ENCODE results near the gene KLRF2. TPM values are rescaled to one million over a fixed set of nuclear protein-coding genes. Genes with fewer than 3 reads are reported as not detected.

KLRF2 gene
- total RNA-seq, 2 donors from 2014 or later, result not detected

DNA sequence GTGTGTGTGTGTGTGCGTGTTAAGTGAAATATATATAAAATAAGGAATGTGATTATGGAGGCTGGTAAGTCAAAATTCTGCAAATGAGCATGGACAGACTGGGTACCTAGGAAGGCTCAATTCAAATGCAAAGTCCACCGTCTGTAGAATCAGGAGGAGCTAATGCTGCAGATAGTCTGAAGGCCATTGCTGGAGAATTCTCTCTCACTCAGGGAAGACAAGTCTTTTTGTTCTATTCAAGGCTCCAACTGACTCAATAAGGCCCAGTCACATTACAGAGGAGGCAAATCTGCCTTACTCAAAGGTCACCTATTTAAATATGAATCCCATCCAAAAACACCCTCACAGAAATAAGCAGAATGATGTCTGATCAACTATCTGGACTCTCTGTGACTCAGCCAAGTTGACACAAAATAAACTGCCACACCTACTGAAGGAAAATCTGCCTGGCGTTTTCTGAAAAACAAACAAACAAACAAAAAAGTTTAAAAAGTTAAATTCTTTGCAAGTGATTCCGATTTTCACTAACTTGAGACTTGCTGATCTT, 684 bp upstream of the KLRF2 start:
- no peak overlapping the region for H3K4me3 Mint-ChIP-seq
- no peaks in the 10 kb centered on the region for H3K36me3 ChIP-seq (ENCODE audit: control insufficient read depth, insufficient read depth, low read length)
- no peak overlapping the region for H3K4me3 ChIP-seq (ENCODE audit: low read length)
- H3K27me3 Mint-ChIP-seq (ENCODE audit: insufficient read depth), result no peaks in the 10 kb centered on the region
- H3K27ac Mint-ChIP-seq, result no peak overlapping the region
- H3K27me3 ChIP-seq (ENCODE audit: control insufficient read depth, insufficient read depth, low read length, poor library complexity, severe bottlenecking), result no peaks in the 10 kb centered on the region
- H3K4me1 Mint-ChIP-seq, result no peaks in the 10 kb centered on the region
- DNase-seq, result no peak
- no peaks in the 10 kb centered on the region for H3K4me1 ChIP-seq (ENCODE audit: control insufficient read depth, insufficient read depth, low read length)
- peaks cover 2% of the 10 kb centered on the region for H3K9me3 Mint-ChIP-seq
- H3K9ac ChIP-seq (ENCODE audit: extremely low read depth, low read length, poor library complexity, severe bottlenecking), result no peak overlapping the region
- no peaks in the 10 kb centered on the region for H3K36me3 Mint-ChIP-seq (ENCODE audit: low read depth)
- H3K9me3 ChIP-seq (ENCODE audit: control insufficient read depth, low read length), result no peaks in the 10 kb centered on the region
- TF ChIP-seq, protein P1, sequence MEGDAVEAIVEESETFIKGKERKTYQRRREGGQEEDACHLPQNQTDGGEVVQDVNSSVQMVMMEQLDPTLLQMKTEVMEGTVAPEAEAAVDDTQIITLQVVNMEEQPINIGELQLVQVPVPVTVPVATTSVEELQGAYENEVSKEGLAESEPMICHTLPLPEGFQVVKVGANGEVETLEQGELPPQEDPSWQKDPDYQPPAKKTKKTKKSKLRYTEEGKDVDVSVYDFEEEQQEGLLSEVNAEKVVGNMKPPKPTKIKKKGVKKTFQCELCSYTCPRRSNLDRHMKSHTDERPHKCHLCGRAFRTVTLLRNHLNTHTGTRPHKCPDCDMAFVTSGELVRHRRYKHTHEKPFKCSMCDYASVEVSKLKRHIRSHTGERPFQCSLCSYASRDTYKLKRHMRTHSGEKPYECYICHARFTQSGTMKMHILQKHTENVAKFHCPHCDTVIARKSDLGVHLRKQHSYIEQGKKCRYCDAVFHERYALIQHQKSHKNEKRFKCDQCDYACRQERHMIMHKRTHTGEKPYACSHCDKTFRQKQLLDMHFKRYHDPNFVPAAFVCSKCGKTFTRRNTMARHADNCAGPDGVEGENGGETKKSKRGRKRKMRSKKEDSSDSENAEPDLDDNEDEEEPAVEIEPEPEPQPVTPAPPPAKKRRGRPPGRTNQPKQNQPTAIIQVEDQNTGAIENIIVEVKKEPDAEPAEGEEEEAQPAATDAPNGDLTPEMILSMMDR (conservative IDR thresholded peaks at IDR 0.05), result no peak
- 77 to 79% methylated on average over 4 of the region's 4 CpGs for WGBS, 2 experiments (ENCODE audit: insufficient coverage in 1 of 2, insufficient read length in 1 of 2)
- no peak overlapping the region for H3K27ac ChIP-seq (ENCODE audit: low read depth, low read length)

DNA sequence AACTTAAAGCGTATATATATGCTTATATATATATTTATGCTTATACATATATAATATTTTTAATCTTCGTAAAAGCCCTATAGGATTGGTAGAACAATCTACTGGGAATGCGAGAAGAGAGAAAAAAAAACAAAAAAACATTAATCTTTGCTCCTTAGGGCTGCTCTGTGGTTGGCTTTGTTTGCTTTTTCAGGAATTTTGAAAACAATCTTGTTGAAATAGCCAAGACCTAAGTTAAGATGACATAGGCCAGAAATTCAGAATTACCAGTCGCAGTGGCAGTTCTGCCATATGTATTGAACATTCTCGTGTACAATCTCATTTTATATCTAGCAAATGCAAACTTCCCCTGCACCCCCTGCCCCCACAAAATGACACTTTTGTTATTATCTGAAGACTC, 699 bp downstream of the KLRF2 start:
- Histone ChIP-seq H3K27ac (ENCODE audit: low read depth, low read length) (no peak overlapping the region), H3K9me3 (ENCODE audit: control insufficient read depth, low read length) (no peaks in the 10 kb centered on the region), H3K4me3 (ENCODE audit: low read length) (no peak overlapping the region), H3K9ac (ENCODE audit: extremely low read depth, low read length, poor library complexity, severe bottlenecking) (no peak overlapping the region), H3K4me1 (ENCODE audit: control insufficient read depth, insufficient read depth, low read length) (no peaks in the 10 kb centered on the region), H3K27me3 (ENCODE audit: control insufficient read depth, insufficient read depth, low read length, poor library complexity, severe bottlenecking) (no peaks in the 10 kb centered on the region), H3K36me3 (ENCODE audit: control insufficient read depth, insufficient read depth, low read length) (no peaks in the 10 kb centered on the region)
- no peak overlapping the region for H3K4me3 Mint-ChIP-seq
- no peaks in the 10 kb centered on the region for H3K36me3 Mint-ChIP-seq (ENCODE audit: low read depth)
- WGBS, 2 experiments (ENCODE audit: insufficient coverage in 1 of 2, insufficient read length in 1 of 2), result 100% methylated on average over 3 to 4 of the region's 5 CpGs
- TF ChIP-seq, protein P1 (conservative IDR thresholded peaks at IDR 0.05), result no peak
- no peak for DNase-seq
- H3K27ac Mint-ChIP-seq, result no peak overlapping the region
- H3K27me3 Mint-ChIP-seq (ENCODE audit: insufficient read depth), result no peaks in the 10 kb centered on the region
- no peaks in the 10 kb centered on the region for H3K4me1 Mint-ChIP-seq
- no peaks in the 10 kb centered on the region for H3K9me3 Mint-ChIP-seq

DNA sequence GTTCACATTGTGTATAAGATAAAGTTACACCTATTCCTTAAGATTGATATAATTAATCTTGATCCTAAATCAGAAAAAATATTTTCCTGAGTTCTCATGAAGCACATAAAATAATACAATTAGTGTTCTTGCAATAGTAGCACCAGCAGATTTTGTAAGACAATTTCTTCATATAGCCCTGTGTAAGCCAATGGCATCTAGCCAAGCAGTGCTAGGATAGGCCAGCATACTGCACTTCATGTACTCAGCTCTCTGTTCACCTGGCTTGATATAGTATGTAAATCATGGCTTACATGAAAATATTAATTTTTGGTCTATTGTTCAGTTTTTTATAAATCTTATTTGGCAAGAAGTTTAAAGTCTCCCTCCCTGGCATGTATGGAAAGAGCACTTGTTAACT, 1.9 kb downstream of the KLRF2 start:
- no peak overlapping the region for H3K4me3 ChIP-seq (ENCODE audit: low read length)
- Mint-ChIP-seq H3K4me1 (no peaks in the 10 kb centered on the region), H3K27me3 (ENCODE audit: insufficient read depth) (no peaks in the 10 kb centered on the region), H3K27ac (no peak overlapping the region), H3K36me3 (ENCODE audit: low read depth) (no peaks in the 10 kb centered on the region), H3K4me3 (no peak overlapping the region), H3K9me3 (no peaks in the 10 kb centered on the region)
- H3K9ac ChIP-seq (ENCODE audit: extremely low read depth, low read length, poor library complexity, severe bottlenecking), result no peak overlapping the region
- no peaks in the 10 kb centered on the region for H3K4me1 ChIP-seq (ENCODE audit: control insufficient read depth, insufficient read depth, low read length)
- no peak overlapping the region for H3K27ac ChIP-seq (ENCODE audit: low read depth, low read length)
- no peaks in the 10 kb centered on the region for H3K9me3 ChIP-seq (ENCODE audit: control insufficient read depth, low read length)
- TF ChIP-seq, protein P1 (conservative IDR thresholded peaks at IDR 0.05), result no peak
- H3K27me3 ChIP-seq (ENCODE audit: control insufficient read depth, insufficient read depth, low read length, poor library complexity, severe bottlenecking), result no peaks in the 10 kb centered on the region
- DNase-seq, result no peak
- no peaks in the 10 kb centered on the region for H3K36me3 ChIP-seq (ENCODE audit: control insufficient read depth, insufficient read depth, low read length)
